ENCODE measurements around the gene C3orf20. TPM values are rescaled to one million over a fixed set of nuclear protein-coding genes. Genes with fewer than 3 reads are reported as not detected.

The C3orf20 gene
- total RNA-seq, 1 experiment from 2014 or later = not detected

DNA sequence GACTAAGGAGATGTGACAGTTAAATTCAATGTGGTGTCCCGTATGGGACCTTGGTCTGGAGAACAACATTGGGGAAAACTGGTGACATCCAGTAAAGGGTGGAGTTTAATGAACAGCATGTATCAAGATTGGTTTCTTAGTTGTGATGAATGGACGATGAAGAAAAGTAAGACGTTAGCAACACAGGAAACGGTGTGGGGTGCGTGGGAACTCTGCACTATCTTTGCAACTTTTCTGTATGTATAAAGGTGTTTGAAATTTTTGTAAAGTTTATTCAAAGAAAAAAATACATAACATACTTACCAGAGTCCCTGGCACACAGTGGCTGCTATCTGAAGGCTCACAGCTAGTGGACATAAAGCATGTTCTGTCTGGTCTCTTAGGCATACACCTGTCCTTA is 29.5 kb upstream of the C3orf20 start:
- ChIA-PET CTCF (no interaction called here), POLR2A (no interaction called here)
- no peaks in the 10 kb centered on the region for H3K36me3 Mint-ChIP-seq
- H3K4me3 Mint-ChIP-seq = no peak overlapping the region
- ATAC-seq = no peak
- peaks cover 20% of the 10 kb centered on the region for H3K27me3 Mint-ChIP-seq (ENCODE audit: low read depth)
- peaks cover under 1% of the 10 kb centered on the region for H3K4me1 Mint-ChIP-seq
- TF ChIP-seq ZNF232 (CRISPR knock-in tag; IDR thresholded peaks at IDR 0.05) = no peak
- no peak for TF ChIP-seq ZNF121 (CRISPR knock-in tag; IDR thresholded peaks at IDR 0.05)
- TF ChIP-seq JAZF1 (CRISPR knock-in tag; IDR thresholded peaks at IDR 0.05) = no peak
- TF ChIP-seq, protein P1, sequence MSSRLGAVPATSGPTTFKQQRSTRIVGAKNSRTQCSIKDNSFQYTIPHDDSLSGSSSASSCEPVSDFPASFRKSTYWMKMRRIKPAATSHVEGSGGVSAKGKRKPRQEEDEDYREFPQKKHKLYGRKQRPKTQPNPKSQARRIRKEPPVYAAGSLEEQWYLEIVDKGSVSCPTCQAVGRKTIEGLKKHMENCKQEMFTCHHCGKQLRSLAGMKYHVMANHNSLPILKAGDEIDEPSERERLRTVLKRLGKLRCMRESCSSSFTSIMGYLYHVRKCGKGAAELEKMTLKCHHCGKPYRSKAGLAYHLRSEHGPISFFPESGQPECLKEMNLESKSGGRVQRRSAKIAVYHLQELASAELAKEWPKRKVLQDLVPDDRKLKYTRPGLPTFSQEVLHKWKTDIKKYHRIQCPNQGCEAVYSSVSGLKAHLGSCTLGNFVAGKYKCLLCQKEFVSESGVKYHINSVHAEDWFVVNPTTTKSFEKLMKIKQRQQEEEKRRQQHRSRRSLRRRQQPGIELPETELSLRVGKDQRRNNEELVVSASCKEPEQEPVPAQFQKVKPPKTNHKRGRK (CRISPR knock-in tag; IDR thresholded peaks at IDR 0.05; ENCODE audit: borderline replicate concordance) = no peak
- no peak for TF ChIP-seq RORB (CRISPR knock-in tag; IDR thresholded peaks at IDR 0.05)
- no peak for TF ChIP-seq EMX1 (CRISPR knock-in tag; IDR thresholded peaks at IDR 0.05)
- TF ChIP-seq SP1 (CRISPR knock-in tag; conservative IDR thresholded peaks at IDR 0.05) = no peak
- no peak for TF ChIP-seq GABPB1 (CRISPR knock-in tag; IDR thresholded peaks at IDR 0.05)
- TF ChIP-seq ZNF396 (CRISPR knock-in tag; IDR thresholded peaks at IDR 0.05; ENCODE audit: borderline replicate concordance) = no peak
- no peak for TF ChIP-seq NR3C1 (CRISPR knock-in tag; conservative IDR thresholded peaks at IDR 0.05; ENCODE audit: low read depth)
- TF ChIP-seq HMGA2 (CRISPR knock-in tag; IDR thresholded peaks at IDR 0.05) = no peak
- TF ChIP-seq ZNF423 (CRISPR knock-in tag; IDR thresholded peaks at IDR 0.05) = no peak
- TF ChIP-seq, protein P2, sequence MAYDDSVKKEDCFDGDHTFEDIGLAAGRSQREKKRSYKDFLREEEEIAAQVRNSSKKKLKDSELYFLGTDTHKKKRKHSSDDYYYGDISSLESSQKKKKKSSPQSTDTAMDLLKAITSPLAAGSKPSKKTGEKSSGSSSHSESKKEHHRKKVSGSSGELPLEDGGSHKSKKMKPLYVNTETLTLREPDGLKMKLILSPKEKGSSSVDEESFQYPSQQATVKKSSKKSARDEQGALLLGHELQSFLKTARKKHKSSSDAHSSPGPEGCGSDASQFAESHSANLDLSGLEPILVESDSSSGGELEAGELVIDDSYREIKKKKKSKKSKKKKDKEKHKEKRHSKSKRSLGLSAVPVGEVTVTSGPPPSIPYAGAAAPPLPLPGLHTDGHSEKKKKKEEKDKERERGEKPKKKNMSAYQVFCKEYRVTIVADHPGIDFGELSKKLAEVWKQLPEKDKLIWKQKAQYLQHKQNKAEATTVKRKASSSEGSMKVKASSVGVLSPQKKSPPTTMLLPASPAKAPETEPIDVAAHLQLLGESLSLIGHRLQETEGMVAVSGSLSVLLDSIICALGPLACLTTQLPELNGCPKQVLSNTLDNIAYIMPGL (CRISPR knock-in tag; IDR thresholded peaks at IDR 0.05) = no peak
- H3K27ac Mint-ChIP-seq = no peak overlapping the region
- DNase-seq (ENCODE audit: low spot score) = no peak
- H3K9me3 Mint-ChIP-seq = no peaks in the 10 kb centered on the region; the same call in 1 of the 2 replicates

DNA sequence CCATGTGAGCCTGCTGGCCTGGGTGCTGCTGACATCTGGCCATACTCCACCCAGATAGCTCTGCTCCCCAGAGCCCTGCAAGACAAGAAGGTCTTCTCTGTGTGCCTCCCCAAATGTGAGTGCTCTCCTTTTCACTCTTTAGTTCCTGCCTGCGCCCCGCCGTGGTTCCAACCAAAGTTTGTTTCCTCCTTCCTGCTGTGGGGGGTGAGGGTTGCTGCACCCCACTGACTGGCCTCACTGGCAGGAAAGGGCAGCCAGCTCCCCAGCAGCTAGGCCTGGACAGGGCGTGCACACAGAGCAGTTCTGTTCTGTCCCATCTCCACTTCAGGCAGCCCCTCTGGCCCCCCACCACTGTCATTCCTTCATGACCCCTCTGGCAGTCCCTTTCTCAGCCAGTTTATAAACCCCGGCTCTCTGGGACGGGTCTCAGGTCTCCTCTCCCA is 28.8 kb upstream of the C3orf20 start:
- Mint-ChIP-seq H3K4me3 (no peak overlapping the region), H3K4me1 (peaks cover 3% of the 10 kb centered on the region), H3K36me3 (no peaks in the 10 kb centered on the region), H3K9me3 (no peaks in the 10 kb centered on the region; the same call in 1 of the 2 replicates), H3K27ac (no peak overlapping the region), H3K27me3 (ENCODE audit: low read depth) (peaks cover 22% of the 10 kb centered on the region)
- ChIA-PET CTCF (no interaction called here), POLR2A (no interaction called here)
- ATAC-seq (no peak), DNase-seq (ENCODE audit: low spot score) (no peak)
- TF ChIP-seq TEAD4 (CRISPR knock-in tag; IDR thresholded peaks at IDR 0.05) (no peak), ZNF317 (CRISPR knock-in tag; IDR thresholded peaks at IDR 0.05; ENCODE audit: borderline replicate concordance, low read depth) (no peak), NR1H2 (CRISPR knock-in tag; IDR thresholded peaks at IDR 0.05) (no peak), NFE2L1 (CRISPR knock-in tag; IDR thresholded peaks at IDR 0.05) (no peak)
- TF ChIP-seq, protein P3, sequence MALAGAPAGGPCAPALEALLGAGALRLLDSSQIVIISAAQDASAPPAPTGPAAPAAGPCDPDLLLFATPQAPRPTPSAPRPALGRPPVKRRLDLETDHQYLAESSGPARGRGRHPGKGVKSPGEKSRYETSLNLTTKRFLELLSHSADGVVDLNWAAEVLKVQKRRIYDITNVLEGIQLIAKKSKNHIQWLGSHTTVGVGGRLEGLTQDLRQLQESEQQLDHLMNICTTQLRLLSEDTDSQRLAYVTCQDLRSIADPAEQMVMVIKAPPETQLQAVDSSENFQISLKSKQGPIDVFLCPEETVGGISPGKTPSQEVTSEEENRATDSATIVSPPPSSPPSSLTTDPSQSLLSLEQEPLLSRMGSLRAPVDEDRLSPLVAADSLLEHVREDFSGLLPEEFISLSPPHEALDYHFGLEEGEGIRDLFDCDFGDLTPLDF (CRISPR knock-in tag; IDR thresholded peaks at IDR 0.05) = no peak
- TF ChIP-seq, protein P1 (CRISPR knock-in tag; IDR thresholded peaks at IDR 0.05; ENCODE audit: borderline replicate concordance) = no peak
- TF ChIP-seq, protein P4, sequence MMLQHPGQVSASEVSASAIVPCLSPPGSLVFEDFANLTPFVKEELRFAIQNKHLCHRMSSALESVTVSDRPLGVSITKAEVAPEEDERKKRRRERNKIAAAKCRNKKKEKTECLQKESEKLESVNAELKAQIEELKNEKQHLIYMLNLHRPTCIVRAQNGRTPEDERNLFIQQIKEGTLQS (CRISPR knock-in tag; conservative IDR thresholded peaks at IDR 0.05) = no peak
- TF ChIP-seq, protein P5, sequence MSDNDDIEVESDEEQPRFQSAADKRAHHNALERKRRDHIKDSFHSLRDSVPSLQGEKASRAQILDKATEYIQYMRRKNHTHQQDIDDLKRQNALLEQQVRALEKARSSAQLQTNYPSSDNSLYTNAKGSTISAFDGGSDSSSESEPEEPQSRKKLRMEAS (CRISPR knock-in tag; IDR thresholded peaks at IDR 0.05) = no peak
- TF ChIP-seq, protein P6, sequence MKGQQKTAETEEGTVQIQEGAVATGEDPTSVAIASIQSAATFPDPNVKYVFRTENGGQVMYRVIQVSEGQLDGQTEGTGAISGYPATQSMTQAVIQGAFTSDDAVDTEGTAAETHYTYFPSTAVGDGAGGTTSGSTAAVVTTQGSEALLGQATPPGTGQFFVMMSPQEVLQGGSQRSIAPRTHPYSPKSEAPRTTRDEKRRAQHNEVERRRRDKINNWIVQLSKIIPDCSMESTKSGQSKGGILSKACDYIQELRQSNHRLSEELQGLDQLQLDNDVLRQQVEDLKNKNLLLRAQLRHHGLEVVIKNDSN (CRISPR knock-in tag; IDR thresholded peaks at IDR 0.05) = no peak
- TF ChIP-seq, protein P7, sequence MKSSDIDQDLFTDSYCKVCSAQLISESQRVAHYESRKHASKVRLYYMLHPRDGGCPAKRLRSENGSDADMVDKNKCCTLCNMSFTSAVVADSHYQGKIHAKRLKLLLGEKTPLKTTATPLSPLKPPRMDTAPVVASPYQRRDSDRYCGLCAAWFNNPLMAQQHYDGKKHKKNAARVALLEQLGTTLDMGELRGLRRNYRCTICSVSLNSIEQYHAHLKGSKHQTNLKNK (CRISPR knock-in tag; IDR thresholded peaks at IDR 0.05) = no peak
- TF ChIP-seq, protein P8, sequence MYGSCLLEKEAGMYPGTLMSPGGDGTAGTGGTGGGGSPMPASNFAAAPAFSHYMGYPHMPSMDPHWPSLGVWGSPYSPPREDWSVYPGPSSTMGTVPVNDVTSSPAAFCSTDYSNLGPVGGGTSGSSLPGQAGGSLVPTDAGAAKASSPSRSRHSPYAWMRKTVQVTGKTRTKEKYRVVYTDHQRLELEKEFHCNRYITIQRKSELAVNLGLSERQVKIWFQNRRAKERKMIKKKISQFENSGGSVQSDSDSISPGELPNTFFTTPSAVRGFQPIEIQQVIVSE (CRISPR knock-in tag; IDR thresholded peaks at IDR 0.05; ENCODE audit: borderline replicate concordance) = no peak

All from WTC11 (cell line).